HG03139 (cell line): ENCODE measurements around the gene AGPAT3.

Source experiments
- ATAC-seq: cut with Tn5 transposase; IDR thresholded peaks from one replicate; pipeline ENCODE4 v1.9.1; 2021; ENCODE audit not compliant: unreplicated experiment

AGPAT3 gene

DNA sequence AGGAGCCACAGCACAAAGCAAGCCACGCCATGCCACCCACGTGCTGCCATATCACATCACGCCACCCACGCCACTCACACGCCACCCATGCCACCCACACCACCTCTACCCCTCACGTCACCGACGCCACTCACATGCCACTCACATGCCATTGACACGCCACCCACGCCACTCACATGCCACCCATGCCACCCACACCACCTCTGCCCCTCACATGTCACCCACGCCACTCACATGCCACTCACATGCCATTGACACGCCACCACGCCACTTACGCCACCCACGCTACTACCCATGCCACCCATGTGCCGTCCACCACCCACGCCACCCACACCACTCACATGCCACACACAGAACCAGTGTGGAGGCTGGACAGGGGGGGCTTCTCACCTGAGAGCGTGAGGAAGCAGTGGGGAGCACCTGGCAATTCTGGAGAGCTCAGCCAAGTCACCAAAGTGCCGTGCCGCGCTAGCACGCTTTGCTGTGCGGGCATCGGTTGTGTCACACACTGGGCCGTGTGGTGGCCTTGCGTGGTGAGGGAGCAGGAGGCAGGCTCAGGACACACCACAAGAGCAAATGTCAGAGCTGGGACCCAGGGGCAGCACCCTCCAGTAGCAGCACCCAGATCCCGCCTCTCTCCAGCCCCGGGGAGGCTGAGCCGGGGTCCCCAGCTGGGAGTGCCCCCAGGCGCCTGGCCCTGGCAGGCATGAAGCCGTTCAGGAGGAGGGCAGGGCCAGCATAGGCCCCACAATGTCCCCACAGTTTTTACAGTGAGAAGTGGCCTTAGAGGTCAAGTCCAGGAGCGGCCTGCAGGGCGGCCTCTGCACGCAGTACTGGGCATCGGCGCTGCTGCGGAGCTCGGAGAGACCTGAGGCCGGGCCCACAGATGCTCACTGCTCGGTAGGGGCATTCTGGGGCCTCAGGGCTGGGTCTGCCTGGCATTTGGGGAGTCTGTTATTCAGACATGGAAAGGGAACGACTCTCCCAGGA is 70.0 kb downstream of the AGPAT3 start:
- ATAC-seq, result no peak

DNA sequence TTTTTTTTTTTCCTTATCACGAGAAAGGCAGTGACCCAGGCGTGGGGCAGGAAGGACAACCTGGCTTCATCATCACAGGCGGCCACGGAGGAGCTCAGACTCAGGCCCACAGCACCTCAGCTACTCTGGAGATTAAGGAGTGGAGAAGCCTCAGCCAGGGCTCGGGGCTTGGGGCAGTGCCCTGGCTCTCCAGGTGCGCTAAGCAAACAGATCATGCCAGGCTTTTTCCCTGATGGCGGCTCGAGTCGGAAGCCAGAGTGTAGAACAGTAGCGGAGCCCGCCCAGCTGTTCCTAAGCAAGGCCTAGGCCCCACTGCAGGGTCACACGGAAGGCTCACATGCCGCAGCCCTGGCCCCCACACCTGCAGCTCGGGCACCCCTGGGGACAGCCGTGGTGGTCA is 70.7 kb downstream of the AGPAT3 start:
- ATAC-seq, result no peak

GRCh38 chr21:43936247-43936967 is 71.4 kb downstream of the AGPAT3 start:
- ATAC-seq, result no peak

- ATAC-seq, result no peak
These were observed 72.2 kb downstream of the AGPAT3 start for GRCh38 chr21:43937051-43937832.

GRCh38 chr21:43937891-43938309 is 72.9 kb downstream of the AGPAT3 start:
- ATAC-seq, result no peak

DNA sequence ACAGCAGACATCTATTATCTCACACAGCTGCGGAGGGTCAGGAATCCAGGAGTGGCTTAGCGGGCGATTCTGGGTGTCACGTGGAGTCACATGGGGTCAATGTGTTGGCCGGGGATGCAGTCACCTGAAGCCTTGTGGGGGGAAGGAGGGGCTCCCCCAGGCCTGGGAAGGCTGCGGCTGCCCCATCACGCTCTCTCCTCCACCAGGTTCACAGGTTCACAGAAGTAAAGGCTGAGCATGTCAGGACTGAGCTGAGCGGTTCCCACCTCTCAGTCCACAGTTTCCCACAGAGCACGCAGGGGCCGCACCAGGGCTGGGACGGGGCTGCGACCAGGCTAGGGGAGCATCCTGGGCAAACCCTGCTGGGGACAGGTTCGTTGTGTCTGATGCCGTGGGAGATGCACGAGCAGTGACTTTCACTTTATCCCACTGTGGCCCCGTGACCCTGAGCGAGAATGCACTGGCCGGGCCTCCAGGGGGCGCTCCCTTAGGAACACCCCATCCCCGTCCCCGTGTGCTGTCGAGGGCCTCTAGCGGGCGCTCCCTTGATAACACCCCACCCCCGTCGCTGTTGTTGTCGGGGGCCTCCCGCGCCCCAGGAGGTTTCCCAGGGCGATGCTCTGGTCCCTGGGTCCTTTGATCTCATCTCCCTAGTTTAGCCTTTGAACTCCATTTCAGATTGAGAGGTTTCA is 73.9 kb downstream of the AGPAT3 start:
- ATAC-seq, result peak; percentile 72

- no peak for ATAC-seq
These were observed 74.7 kb downstream of the AGPAT3 start for GRCh38 chr21:43939443-43940328.

GRCh38 chr21:43940329-43941050 is 75.5 kb downstream of the AGPAT3 start:
- ATAC-seq, result no peak

- no peak for ATAC-seq
These were observed 77.2 kb downstream of the AGPAT3 start for GRCh38 chr21:43942201-43942600.

GRCh38 chr21:43942621-43943020 is 77.6 kb downstream of the AGPAT3 start:
- ATAC-seq, result no peak

GRCh38 chr21:43943512-43944077 is 78.6 kb downstream of the AGPAT3 start:
- no peak for ATAC-seq

- no peak for ATAC-seq
These were observed 79.1 kb downstream of the AGPAT3 start for GRCh38 chr21:43944078-43944633.

GRCh38 chr21:43944757-43945156 is 79.7 kb downstream of the AGPAT3 start:
- no peak for ATAC-seq

DNA sequence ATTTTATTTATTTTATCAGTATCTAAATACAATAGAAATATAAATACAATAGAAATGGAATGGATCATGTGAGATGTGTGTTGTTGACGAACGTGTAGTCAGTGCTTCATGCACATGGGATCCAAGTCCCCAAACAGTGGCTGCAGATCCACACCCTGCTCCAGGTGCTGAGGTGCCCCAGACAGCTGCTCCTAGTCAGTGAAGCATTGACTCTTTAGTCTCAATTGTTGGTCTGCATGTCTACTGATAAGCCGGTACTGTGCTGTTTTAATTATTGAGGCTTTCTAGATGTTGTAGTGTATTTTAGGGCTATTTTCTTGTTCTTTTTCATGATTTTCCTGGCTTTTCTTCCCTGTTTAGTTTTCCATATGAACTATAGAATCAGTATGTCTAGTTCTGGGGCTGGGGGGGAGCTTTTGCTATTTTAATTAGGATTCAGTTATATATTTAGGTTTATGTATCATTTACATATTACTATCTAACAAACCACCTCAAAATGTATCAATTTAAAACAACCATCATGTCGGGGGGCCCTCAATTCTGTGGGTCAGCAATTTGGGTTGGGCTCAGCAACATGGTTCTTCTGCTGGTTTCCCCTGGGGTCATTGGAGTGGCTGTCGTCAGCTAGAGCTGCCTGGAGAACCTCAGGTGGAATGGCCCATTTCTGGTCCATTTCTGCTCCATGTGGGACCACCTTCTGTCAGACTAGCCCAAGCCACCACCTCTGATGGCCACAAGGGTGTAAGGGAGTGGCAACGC is 83.9 kb downstream of the AGPAT3 start:
- no peak for ATAC-seq

GRCh38 chr21:43949499-43950208 is 84.6 kb downstream of the AGPAT3 start:
- no peak for ATAC-seq

DNA sequence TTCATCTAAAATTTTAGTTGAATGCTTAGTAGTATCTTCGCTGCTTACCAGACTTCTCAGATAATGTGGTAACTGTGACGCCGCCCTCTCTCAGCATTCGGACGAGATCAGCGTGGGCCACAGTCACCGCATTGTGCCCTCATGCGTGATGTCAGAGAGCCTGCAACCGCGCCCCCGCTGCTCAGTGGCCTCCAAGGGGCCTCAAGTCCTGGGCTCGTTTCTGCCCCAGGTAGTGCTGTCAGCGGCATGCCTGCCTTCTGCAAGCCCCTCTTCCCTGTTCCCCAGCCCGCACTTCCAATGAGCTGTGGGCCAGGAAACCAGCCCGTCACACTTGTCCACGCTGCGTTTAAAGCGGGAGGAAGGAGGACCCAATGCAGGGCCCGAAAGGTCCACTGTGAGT is 85.5 kb downstream of the AGPAT3 start:
- no peak for ATAC-seq

- no peak for ATAC-seq
These were observed 85.9 kb downstream of the AGPAT3 start for GRCh38 chr21:43950936-43951335.
